GM23338 (cell line): ENCODE results near the gene REST. TPM values are rescaled to one million over a fixed set of nuclear protein-coding genes. Genes with fewer than 3 reads are reported as not detected.

Experiments used
- ATAC-seq: fragments of 200-7000 bp; cut with Tn5 transposase; 3 replicates; pipeline ENCODE4 v1.9.1; 2020
- DNase-seq: peaks from one replicate; pipeline ENCODE4 v3.0.0-alpha.2; 2015; ENCODE audit warnings: low spot score
- H2AFZ ChIP-seq: fragments of 200-600 bp; sonication (generic); 2 replicates; pipeline ENCODE4 v1.8.0; 2016; ENCODE audit warnings: antibody characterized with exemption, mild to moderate bottlenecking, moderate library complexity
- H3F3A ChIP-seq: fragments of 200-600 bp; sonication (generic); replicated peaks from 2 replicates; pipeline ENCODE4 v1.8.0; 2017; ENCODE audit warnings: antibody characterized with exemption, mixed run types, low read depth
- H3K27ac ChIP-seq: fragments of 200-600 bp; sonication (generic); 2 replicates; pipeline ENCODE4 v1.6.1; 2016; ENCODE audit warnings: low read depth
- H3K27me3 ChIP-seq: fragments of 200-600 bp; sonication (generic); 2 replicates; pipeline ENCODE4 v1.8.0; 2016; ENCODE audit warnings: mild to moderate bottlenecking, mixed run types, moderate library complexity; ENCODE audit not compliant: insufficient read depth
- H3K36me3 ChIP-seq: fragments of 200-600 bp; sonication (generic); 2 replicates; pipeline ENCODE4 v1.8.0; 2016; ENCODE audit warnings: mild to moderate bottlenecking; ENCODE audit not compliant: insufficient read depth
- H3K4me1 ChIP-seq: fragments of 200-600 bp; sonication (generic); 2 replicates; pipeline ENCODE4 v1.8.0; 2016; ENCODE audit warnings: mild to moderate bottlenecking, moderate library complexity; ENCODE audit not compliant: insufficient read depth
- H3K4me2 ChIP-seq: fragments of 200-600 bp; sonication (generic); 2 replicates; pipeline ENCODE4 v1.7.1; 2017; ENCODE audit warnings: mixed run types
- H3K4me3 ChIP-seq: fragments of 200-600 bp; sonication (generic); 2 replicates; pipeline ENCODE4 v1.6.1; 2016; ENCODE audit warnings: mixed run types
- H3K79me2 ChIP-seq: fragments of 200-600 bp; sonication (generic); replicated peaks from 2 replicates; pipeline ENCODE4 v1.8.0; 2017; ENCODE audit warnings: mild to moderate bottlenecking; ENCODE audit not compliant: insufficient read depth
- H3K9me2 ChIP-seq: fragments of 200-600 bp; sonication (generic); 2 replicates; pipeline ENCODE4 v1.8.0; 2017; ENCODE audit not compliant: insufficient read depth
- H4K20me1 ChIP-seq: fragments of 200-600 bp; sonication (generic); replicated peaks from 2 replicates; pipeline ENCODE4 v1.8.0; 2017; ENCODE audit warnings: mild to moderate bottlenecking; ENCODE audit not compliant: insufficient read depth
- H3K27ac Mint-ChIP-seq: 2 replicates; pipeline ENCODE4 v1.8.0; 2020; ENCODE audit warnings: inconsistent platforms, mild to moderate bottlenecking, moderate library complexity, mixed read lengths
- H3K27me3 Mint-ChIP-seq: 3 replicates; pipeline ENCODE4 v1.8.0; 2022; ENCODE audit warnings: low read depth, mild to moderate bottlenecking, moderate library complexity, mixed read lengths, inconsistent platforms; ENCODE audit not compliant: insufficient read depth, poor library complexity
- H3K36me3 Mint-ChIP-seq: 3 replicates; pipeline ENCODE4 v1.8.0; 2021; ENCODE audit warnings: low read depth, mild to moderate bottlenecking, inconsistent platforms, moderate library complexity, mixed read lengths
- H3K4me1 Mint-ChIP-seq: 3 replicates; pipeline ENCODE4 v1.8.0; 2020; ENCODE audit warnings: mild to moderate bottlenecking, inconsistent platforms, mixed read lengths
- H3K4me3 Mint-ChIP-seq: 3 replicates; pipeline ENCODE4 v1.8.0; 2021; ENCODE audit warnings: moderate library complexity, mild to moderate bottlenecking, inconsistent platforms, mixed read lengths
- H3K9me3 Mint-ChIP-seq: 3 replicates; pipeline ENCODE4 v1.8.0; 2020; ENCODE audit warnings: moderate library complexity, mild to moderate bottlenecking, inconsistent platforms, mixed read lengths
- CREB1 ChIP-seq: fragments of 250-450 bp; sonication (Bioruptor Pico); IDR thresholded peaks from 2 replicates; pipeline ENCODE4 v1.5.0; 2020; ENCODE audit warnings: low read depth, mild to moderate bottlenecking, moderate library complexity
- EZH2 ChIP-seq: fragments of 200-600 bp; sonication (generic); IDR thresholded peaks from one replicate; pipeline ENCODE4 v1.8.0; 2017; ENCODE audit warnings: antibody characterized with exemption, mild to moderate bottlenecking, low read depth; ENCODE audit not compliant: unreplicated experiment
- EZH2phosphoT487 ChIP-seq: fragments of 200-600 bp; sonication (generic); IDR thresholded peaks from one replicate; pipeline ENCODE4 v1.8.1; 2018; ENCODE audit warnings: antibody characterized with exemption; ENCODE audit not compliant: unreplicated experiment
- JUNB ChIP-seq: IDR thresholded peaks from one replicate; pipeline ENCODE4 v1.6.1; 2016; ENCODE audit warnings: antibody characterized with exemption; ENCODE audit not compliant: unreplicated experiment
- NANOG ChIP-seq: IDR thresholded peaks from 2 replicates; pipeline ENCODE4 v1.6.1; 2016; ENCODE audit warnings: antibody characterized with exemption, borderline replicate concordance
- POLR2AphosphoS5 ChIP-seq: IDR thresholded peaks from 2 replicates; pipeline ENCODE4 v1.6.1; 2016; ENCODE audit warnings: antibody characterized with exemption, low read depth
- STAT1 ChIP-seq: IDR thresholded peaks from one replicate; pipeline ENCODE4 v1.6.1; 2016; ENCODE audit warnings: antibody characterized with exemption; ENCODE audit not compliant: unreplicated experiment
- ZNF114 ChIP-seq: fragments of 250-450 bp; sonication (Bioruptor Pico); IDR thresholded peaks from 2 replicates; pipeline ENCODE4 v1.5.0; 2020; ENCODE audit warnings: mild to moderate bottlenecking, moderate library complexity
- ZNF331 ChIP-seq: fragments of 250-450 bp; sonication (Bioruptor Pico); IDR thresholded peaks from 2 replicates; pipeline ENCODE4 v1.5.0; 2020; ENCODE audit warnings: low read depth, mild to moderate bottlenecking, moderate library complexity
- polyA plus RNA-seq: library from polyadenylated mRNA; unstranded; fragments of >200 nt; fragmentation: Nextera tagmentation; extraction: Ambion mirVana; gene quantifications from 2 replicates; pipeline ENCODE4 v1.2.1, GENCODE V29; 2016
- total RNA-seq: library from RNA; depleted of rRNA; stranded (reverse); fragments of >200 nt; shearing (Covaris generic); gene quantifications from 2 replicates; pipeline ENCODE4 v1.2.3, GENCODE V29; 2014
- TF ChIP-seq, protein P1 (sequence below): IDR thresholded peaks from one replicate; pipeline ENCODE4 v1.6.1; 2018; ENCODE audit warnings: antibody characterized with exemption; ENCODE audit not compliant: unreplicated experiment
- TF ChIP-seq, protein P2 (sequence below), 2 experiments: fragments of 200-600 bp in 1 of 2; sonication (generic) in 1 of 2; conservative IDR thresholded peaks; 2 replicates each; pipeline versions ENCODE4 v1.5.1 to v1.6.1; 2016 to 2017; ENCODE audit warnings: antibody characterized with exemption in 2 of 2, low read depth in 2 of 2, mild to moderate bottlenecking in 2 of 2, moderate library complexity in 1 of 2
- TF ChIP-seq, protein P3 (sequence below): IDR thresholded peaks from 2 replicates; pipeline ENCODE4 v1.6.1; 2016; ENCODE audit warnings: antibody characterized with exemption
- TF ChIP-seq, protein P4 (sequence below): fragments of 250-450 bp; sonication (Bioruptor Pico); IDR thresholded peaks from 2 replicates; pipeline ENCODE4 v1.5.0; 2020; ENCODE audit warnings: mild to moderate bottlenecking, moderate library complexity

Gene REST
- total and polyA plus RNA-seq, 2 experiments from 2014 or later: 44.7 to 61.5 TPM

DNA sequence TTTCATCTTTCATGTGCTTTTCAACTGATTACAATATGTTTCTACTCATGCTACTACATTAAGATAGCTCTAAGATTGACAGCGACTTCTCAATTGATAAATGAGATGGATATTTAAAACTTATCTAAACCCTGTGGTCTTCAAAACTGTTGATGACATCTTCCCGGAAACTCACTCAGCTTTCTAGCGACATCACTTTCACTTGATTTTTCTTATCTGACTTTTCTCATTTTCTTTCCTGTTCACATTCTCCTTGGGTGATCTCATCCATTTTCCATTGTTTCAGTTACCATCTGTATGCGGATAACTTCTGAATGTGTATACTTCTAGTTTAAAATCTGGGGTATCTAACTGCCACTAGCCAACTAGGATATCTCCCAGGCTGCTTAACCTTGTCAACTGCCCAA lies 74.1 kb downstream of the REST start:
- Mint-ChIP-seq H3K4me3 (no peak overlapping the region), H3K27ac (no peak overlapping the region), H3K36me3 (peaks cover 19% of the 10 kb centered on the region), H3K27me3 (peaks cover 12% of the 10 kb centered on the region), H3K9me3 (no peaks in the 10 kb centered on the region), H3K4me1 (no peaks in the 10 kb centered on the region; the same call in 1 of the 3 replicates)
- Histone ChIP-seq H3K4me3 (no peak overlapping the region), H2AFZ (no peak overlapping the region), H3K36me3 (peaks cover 16% of the 10 kb centered on the region), H3K27ac (no peak overlapping the region), H3K79me2 (peaks cover 84% of the 10 kb centered on the region), H3K27me3 (no peaks in the 10 kb centered on the region), H4K20me1 (peaks cover 53% of the 10 kb centered on the region), H3K4me2 (no peak overlapping the region), H3F3A (no peaks in the 10 kb centered on the region), H3K4me1 (0 out of 2 replicates have a peak, but pooled peaks cover 3% of the 10 kb centered on the region), H3K9me2 (no peaks in the 10 kb centered on the region)
- DNase-seq: no peak
- no peak for ATAC-seq
- TF ChIP-seq, protein P1, sequence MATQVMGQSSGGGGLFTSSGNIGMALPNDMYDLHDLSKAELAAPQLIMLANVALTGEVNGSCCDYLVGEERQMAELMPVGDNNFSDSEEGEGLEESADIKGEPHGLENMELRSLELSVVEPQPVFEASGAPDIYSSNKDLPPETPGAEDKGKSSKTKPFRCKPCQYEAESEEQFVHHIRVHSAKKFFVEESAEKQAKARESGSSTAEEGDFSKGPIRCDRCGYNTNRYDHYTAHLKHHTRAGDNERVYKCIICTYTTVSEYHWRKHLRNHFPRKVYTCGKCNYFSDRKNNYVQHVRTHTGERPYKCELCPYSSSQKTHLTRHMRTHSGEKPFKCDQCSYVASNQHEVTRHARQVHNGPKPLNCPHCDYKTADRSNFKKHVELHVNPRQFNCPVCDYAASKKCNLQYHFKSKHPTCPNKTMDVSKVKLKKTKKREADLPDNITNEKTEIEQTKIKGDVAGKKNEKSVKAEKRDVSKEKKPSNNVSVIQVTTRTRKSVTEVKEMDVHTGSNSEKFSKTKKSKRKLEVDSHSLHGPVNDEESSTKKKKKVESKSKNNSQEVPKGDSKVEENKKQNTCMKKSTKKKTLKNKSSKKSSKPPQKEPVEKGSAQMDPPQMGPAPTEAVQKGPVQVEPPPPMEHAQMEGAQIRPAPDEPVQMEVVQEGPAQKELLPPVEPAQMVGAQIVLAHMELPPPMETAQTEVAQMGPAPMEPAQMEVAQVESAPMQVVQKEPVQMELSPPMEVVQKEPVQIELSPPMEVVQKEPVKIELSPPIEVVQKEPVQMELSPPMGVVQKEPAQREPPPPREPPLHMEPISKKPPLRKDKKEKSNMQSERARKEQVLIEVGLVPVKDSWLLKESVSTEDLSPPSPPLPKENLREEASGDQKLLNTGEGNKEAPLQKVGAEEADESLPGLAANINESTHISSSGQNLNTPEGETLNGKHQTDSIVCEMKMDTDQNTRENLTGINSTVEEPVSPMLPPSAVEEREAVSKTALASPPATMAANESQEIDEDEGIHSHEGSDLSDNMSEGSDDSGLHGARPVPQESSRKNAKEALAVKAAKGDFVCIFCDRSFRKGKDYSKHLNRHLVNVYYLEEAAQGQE: no peak
- TF ChIP-seq ZNF114 (no peak), EZH2phosphoT487 (no peak), ZNF331 (CRISPR knock-in tag) (no peak), EZH2 (no peak), NANOG (no peak), CREB1 (CRISPR knock-in tag) (no peak), POLR2AphosphoS5 (no peak), STAT1 (no peak), JUNB (no peak)
- TF ChIP-seq, protein P2, sequence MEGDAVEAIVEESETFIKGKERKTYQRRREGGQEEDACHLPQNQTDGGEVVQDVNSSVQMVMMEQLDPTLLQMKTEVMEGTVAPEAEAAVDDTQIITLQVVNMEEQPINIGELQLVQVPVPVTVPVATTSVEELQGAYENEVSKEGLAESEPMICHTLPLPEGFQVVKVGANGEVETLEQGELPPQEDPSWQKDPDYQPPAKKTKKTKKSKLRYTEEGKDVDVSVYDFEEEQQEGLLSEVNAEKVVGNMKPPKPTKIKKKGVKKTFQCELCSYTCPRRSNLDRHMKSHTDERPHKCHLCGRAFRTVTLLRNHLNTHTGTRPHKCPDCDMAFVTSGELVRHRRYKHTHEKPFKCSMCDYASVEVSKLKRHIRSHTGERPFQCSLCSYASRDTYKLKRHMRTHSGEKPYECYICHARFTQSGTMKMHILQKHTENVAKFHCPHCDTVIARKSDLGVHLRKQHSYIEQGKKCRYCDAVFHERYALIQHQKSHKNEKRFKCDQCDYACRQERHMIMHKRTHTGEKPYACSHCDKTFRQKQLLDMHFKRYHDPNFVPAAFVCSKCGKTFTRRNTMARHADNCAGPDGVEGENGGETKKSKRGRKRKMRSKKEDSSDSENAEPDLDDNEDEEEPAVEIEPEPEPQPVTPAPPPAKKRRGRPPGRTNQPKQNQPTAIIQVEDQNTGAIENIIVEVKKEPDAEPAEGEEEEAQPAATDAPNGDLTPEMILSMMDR (conservative IDR thresholded peaks at IDR 0.05; ENCODE audit: low read depth in 2 of 2): no peak
- TF ChIP-seq, protein P3, sequence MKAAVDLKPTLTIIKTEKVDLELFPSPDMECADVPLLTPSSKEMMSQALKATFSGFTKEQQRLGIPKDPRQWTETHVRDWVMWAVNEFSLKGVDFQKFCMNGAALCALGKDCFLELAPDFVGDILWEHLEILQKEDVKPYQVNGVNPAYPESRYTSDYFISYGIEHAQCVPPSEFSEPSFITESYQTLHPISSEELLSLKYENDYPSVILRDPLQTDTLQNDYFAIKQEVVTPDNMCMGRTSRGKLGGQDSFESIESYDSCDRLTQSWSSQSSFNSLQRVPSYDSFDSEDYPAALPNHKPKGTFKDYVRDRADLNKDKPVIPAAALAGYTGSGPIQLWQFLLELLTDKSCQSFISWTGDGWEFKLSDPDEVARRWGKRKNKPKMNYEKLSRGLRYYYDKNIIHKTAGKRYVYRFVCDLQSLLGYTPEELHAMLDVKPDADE: no peak
- TF ChIP-seq, protein P4, sequence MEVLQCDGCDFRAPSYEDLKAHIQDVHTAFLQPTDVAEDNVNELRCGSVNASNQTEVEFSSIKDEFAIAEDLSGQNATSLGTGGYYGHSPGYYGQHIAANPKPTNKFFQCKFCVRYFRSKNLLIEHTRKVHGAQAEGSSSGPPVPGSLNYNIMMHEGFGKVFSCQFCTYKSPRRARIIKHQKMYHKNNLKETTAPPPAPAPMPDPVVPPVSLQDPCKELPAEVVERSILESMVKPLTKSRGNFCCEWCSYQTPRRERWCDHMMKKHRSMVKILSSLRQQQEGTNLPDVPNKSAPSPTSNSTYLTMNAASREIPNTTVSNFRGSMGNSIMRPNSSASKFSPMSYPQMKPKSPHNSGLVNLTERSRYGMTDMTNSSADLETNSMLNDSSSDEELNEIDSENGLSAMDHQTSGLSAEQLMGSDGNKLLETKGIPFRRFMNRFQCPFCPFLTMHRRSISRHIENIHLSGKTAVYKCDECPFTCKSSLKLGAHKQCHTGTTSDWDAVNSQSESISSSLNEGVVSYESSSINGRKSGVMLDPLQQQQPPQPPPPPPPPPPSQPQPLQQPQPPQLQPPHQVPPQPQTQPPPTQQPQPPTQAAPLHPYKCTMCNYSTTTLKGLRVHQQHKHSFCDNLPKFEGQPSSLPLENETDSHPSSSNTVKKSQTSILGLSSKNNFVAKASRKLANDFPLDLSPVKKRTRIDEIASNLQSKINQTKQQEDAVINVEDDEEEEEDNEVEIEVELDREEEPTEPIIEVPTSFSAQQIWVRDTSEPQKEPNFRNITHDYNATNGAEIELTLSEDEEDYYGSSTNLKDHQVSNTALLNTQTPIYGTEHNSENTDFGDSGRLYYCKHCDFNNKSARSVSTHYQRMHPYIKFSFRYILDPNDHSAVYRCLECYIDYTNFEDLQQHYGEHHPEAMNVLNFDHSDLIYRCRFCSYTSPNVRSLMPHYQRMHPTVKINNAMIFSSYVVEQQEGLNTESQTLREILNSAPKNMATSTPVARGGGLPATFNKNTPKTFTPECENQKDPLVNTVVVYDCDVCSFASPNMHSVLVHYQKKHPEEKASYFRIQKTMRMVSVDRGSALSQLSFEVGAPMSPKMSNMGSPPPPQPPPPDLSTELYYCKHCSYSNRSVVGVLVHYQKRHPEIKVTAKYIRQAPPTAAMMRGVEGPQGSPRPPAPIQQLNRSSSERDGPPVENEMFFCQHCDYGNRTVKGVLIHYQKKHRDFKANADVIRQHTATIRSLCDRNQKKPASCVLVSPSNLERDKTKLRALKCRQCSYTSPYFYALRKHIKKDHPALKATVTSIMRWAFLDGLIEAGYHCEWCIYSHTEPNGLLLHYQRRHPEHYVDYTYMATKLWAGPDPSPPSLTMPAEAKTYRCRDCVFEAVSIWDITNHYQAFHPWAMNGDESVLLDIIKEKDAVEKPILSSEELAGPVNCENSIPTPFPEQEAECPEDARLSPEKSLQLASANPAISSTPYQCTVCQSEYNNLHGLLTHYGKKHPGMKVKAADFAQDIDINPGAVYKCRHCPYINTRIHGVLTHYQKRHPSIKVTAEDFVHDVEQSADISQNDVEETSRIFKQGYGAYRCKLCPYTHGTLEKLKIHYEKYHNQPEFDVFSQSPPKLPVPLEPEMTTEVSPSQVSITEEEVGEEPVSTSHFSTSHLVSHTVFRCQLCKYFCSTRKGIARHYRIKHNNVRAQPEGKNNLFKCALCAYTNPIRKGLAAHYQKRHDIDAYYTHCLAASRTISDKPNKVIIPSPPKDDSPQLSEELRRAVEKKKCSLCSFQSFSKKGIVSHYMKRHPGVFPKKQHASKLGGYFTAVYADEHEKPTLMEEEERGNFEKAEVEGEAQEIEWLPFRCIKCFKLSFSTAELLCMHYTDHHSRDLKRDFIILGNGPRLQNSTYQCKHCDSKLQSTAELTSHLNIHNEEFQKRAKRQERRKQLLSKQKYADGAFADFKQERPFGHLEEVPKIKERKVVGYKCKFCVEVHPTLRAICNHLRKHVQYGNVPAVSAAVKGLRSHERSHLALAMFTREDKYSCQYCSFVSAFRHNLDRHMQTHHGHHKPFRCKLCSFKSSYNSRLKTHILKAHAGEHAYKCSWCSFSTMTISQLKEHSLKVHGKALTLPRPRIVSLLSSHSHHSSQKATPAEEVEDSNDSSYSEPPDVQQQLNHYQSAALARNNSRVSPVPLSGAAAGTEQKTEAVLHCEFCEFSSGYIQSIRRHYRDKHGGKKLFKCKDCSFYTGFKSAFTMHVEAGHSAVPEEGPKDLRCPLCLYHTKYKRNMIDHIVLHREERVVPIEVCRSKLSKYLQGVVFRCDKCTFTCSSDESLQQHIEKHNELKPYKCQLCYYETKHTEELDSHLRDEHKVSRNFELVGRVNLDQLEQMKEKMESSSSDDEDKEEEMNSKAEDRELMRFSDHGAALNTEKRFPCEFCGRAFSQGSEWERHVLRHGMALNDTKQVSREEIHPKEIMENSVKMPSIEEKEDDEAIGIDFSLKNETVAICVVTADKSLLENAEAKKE (CRISPR knock-in tag): no peak
